Skeletal muscle cell (primary cell): ENCODE data around the gene MS4A6A.
"Not testable (repeated sequence)": the region's sequence is repeated elsewhere in the genome, so short reads cannot be mapped to it uniquely, and the experiment has no call there.

Experiments used
- DNase-seq: peaks from one replicate; pipeline ENCODE4 v3.0.0-alpha.2; 2010; ENCODE audit warnings: low read depth
- H3K4me3 ChIP-seq: 2 replicates; pipeline ENCODE4 v1.5.1; 2011; ENCODE audit warnings: low read depth, mild to moderate bottlenecking, control low read depth, low read length, moderate library complexity

The MS4A6A gene

DNA sequence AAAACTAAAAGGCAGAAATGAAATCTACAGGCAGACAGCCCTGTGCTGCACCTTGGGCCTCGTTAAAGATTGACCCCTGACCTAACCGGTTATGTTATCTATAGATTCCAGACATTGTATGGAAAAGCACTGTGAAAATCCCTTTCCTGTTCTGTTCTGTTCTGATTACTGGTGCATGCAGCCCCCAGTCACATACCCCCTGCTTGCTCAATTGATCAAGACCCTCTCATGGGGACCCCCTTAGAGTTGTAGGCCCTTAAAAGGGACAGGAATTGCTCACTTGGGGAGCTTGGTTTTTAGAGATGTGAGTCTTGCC, 2.6 kb upstream of the MS4A6A start:
- not testable (repeated sequence) for DNase-seq, H3K4me3 ChIP-seq

DNA sequence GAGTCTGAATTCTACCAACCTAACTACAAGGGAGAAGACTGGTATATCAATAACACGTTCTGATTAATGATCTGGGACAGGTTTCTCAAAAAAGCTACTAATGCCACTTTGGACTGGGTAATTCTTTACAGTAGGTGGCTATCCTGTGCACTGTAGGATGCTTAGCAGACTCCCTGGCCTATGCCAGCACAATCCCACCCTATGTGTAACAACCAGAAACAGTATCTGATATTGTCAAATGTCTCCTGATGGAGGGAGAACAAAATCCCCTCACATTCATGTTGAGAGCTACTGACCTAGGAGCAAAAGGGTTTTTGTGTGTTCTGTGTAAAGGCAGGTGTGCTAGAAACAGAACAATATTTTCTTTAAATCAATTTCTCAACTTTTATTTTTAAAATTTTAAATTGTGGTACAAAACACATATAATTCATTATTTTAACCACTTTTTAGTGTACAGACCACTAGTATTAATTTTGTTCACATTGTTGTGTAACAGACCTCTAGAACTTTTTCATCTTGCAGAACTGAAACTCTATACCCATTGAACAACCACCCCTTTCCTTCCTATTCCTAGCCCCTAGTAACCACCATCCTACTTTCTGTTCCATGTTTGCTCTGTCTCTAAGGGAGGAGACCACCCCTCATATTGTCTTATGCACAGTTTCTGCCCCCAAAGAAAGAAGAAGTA, 2.1 kb upstream of the MS4A6A start:
- H3K4me3 ChIP-seq = no peak overlapping the region
- no peak for DNase-seq

DNA sequence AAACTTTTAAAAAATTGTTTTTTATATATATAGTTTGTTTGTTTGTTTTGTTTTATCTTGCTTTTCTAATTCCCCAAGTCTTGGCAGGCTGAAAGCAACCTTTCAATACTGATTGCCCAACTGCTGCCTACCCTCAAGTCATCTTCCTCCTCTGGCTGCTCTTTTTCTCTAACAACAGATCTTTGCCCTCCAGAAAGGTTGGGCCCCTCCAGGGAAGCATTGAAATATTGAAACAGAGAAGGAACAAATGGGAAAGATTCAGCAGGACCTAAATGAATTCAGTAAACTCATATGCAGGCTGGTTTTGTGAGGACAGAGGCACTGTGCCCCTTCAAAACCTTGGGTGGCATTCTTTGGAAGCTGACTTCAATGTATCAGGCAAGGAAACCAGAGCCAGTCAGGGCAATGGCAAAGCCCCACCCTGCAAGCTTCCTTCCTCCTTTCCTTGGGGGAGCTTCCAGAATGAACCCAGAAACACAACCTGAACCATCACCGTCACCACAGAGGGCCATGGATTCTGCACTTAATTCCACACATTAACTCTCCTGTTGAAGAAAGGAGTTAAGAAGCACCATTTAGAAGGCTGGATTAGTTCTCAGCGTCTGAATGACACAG, 815 bp upstream of the MS4A6A start:
- DNase-seq = no peak
- H3K4me3 ChIP-seq = no peak overlapping the region

DNA sequence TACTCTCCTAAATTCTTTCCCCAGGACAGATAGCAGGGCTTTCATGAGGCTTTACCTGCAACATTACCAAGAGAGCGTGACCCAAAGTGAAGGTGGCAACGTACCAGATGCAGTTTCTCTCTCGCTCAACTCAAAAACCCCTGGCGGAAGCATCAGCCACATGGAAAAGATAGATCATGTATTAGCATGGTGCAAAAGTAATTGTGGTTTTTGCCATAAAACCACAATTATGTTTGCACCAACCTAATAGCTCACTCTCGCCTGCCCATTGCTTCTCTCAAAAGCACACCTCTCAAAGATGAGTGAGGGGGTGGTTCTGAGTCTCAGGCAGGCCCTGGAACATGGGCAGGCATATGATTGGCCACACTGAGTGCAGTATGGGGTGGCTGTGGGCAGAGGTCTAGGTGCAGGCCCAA, 7.0 kb downstream of the MS4A6A start:
- no peak for DNase-seq
- no peak overlapping the region for H3K4me3 ChIP-seq

DNA sequence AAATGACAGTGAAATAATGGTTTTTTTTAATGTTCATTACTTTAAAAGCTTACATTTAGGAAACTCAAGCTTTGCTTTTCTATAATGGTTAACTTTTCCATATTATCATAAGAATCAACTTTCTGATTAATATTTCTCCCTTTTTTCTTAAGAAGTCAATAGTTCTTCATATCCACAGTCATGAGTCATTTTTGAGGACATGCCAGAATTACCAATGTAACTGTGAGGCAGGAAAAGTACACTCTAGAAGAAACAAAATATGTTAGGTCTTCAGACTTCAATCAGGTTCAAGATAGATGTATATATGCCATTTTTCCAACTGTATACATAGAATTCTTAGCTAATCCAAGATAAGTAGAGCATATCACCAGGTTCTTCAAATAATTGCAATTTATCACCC, 10.9 kb downstream of the MS4A6A start:
- no peak overlapping the region for H3K4me3 ChIP-seq
- no peak for DNase-seq

DNA sequence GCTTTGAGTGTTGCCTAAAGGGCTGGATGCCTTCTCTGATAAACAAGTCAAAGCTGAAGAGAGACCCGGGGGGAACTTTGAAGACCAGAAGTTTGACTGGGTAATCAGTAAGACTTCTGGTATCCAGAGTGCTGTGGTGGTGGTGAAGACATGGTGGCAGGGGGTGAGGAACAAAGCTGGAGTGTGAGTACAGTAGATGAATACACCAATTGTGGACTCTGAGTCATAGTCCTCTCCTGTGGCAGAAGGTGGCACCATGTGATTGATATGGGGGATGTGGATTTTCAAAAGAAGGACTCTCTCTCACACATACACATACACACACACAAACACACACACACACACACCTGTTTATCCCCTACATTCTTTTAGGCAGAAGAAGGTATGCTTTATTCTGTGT, 12.3 kb downstream of the MS4A6A start:
- DNase-seq = no peak
- no peak overlapping the region for H3K4me3 ChIP-seq

DNA sequence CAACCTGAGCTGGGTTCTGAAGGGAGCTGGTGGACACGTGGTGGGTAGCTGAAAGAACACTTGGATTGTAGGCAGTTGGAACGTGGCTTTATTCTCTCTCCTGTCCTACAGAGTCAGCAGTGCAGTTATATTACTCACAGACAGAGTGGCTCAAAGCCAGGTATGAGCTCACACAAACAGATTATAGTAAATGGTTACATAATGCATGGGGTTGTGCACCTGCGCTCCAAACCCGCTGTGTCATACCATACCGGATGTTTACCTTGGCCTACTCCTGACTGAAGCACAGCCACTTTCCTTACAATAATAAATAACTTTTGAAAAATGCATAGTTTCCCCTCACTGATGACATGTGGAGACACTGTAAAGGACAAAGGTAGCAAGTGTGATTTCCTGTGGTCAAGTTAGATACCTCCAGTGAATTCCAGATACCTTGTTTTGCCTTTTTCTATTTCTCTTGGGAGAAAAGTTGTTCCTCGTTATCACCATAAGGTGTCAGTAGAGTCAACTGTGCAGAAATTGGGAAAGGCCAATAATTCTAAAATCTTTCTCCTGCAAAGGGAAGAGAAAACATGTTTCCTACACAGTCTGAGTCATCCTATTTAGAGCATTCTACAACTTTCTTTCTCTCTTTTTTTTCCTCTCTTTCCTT, 13.5 kb downstream of the MS4A6A start:
- DNase-seq = no peak
- no peak overlapping the region for H3K4me3 ChIP-seq

DNA sequence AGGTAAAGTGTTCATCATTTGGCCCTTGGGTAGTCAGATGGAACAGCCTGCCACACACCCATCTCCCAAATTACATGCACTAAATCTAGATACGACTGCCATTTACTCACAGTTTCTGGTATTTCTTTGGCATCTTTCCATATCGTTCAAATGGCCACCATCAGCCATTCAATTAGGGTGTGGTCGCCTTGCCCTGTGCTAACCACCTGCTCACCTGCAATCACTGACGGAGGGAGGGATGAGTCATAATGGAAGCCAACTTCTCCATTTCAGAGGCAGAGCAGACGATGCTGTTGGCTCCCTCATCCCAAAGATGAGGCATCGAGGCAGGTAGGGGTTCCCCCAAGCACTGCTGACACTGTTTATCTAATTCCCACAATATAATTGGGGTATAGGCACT, 14.6 kb downstream of the MS4A6A start:
- no peak for DNase-seq
- no peak overlapping the region for H3K4me3 ChIP-seq

DNA sequence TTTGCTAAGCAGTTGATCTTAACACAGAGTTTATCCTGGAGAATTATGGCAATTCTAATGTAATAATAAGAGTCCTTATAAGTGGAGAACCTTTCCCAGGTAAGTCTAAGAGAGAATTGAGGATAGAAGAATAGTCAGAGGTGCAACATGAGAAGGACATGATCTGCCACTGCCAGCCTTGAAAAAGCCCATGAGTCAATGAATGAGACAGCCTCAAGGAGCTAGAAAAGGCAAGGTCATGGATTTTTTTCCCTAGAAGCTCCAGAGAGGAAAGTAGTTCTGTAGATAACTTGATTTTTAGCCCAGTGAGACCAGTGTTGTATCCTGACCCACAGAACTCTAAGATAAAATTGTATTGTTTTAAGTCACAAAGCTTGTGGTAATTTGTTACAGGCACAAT, 16.9 kb downstream of the MS4A6A start:
- no peak for DNase-seq
- no peak overlapping the region for H3K4me3 ChIP-seq

DNA sequence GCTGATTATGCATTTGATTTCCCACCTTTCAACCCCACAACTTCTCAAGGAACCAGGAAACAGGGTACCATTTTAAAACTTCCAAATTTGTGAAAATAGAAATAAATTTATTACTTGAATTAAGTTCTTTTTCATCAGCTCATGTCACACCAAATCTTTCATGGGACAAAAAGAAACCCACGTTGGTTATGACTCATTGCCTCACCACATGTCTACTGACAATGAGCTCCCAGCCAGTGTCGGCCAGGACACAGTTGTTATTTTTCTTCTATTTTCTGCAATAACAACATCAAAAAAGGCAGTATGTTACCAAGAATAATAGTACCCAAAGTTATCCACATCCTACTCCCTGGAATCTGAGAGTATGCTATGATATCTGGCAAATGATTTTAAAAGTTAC, 17.3 kb downstream of the MS4A6A start:
- no peak overlapping the region for H3K4me3 ChIP-seq
- no peak for DNase-seq

DNA sequence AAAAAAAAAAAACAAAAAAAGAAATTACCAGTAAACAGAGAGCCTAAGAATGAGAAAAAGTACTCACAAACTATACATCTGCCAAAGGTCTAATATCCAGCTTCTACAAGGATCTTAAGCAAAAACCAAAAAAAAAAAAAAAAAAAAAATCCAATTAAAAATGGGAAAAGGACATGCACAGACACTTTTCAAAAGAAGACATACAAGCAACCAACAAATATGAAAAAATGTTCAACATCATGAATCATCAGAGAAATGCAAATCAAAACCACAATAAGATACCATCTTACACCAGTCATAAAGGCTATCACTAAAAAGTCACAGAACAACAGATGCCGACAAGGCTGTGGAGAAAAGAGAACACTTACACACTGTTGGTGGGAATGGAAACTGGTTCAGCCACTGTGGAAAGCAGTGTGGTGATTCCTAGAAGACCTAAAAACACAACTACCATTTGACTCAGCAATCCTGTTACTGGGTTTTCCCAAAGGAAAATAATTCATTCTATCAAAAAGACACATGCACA, 18.3 kb downstream of the MS4A6A start:
- DNase-seq = no peak

DNA sequence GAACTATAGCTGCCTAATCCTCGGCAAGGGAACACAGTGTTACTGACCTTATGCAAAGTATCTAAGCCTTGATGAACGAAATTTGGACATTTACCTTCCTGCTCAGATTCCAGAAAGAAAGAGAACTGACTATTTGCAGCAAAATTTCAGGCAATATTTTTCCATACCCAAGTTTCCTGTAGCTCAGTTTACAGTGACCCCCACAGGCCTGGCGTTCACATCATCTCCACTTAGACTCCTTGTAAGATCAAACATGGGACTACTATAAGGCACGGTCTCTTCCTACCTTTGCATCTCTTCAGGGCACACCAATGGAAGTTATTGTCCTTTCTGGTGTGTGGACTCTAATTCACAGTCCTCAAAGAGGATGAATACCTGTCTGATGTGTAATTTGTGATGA, 21.1 kb downstream of the MS4A6A start:
- H3K4me3 ChIP-seq = no peak overlapping the region
- DNase-seq = no peak

More for the DNA sequence above, 18.3 kb downstream of the MS4A6A start:
- H3K4me3 ChIP-seq = no peak overlapping the region

DNA sequence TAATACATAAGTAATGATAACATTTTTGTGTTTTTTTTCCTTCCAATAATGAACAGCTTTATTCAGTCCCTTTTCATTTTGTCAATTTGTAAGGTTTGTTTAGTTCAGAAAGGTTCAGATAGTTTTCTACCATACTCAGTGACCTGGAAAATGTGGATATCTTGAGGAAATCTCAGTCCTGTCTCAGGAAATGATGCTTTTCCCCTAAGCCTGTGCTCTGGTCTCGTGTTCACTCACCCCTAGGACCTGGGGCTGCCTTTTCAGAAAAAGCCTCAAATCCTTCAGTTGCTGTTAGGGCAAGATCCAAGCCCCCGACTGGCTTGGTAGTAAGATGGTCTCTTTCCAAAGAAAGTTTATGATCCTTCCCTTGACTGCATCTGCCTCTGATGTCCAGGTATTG, 21.8 kb downstream of the MS4A6A start:
- no peak overlapping the region for H3K4me3 ChIP-seq
- no peak for DNase-seq

DNA sequence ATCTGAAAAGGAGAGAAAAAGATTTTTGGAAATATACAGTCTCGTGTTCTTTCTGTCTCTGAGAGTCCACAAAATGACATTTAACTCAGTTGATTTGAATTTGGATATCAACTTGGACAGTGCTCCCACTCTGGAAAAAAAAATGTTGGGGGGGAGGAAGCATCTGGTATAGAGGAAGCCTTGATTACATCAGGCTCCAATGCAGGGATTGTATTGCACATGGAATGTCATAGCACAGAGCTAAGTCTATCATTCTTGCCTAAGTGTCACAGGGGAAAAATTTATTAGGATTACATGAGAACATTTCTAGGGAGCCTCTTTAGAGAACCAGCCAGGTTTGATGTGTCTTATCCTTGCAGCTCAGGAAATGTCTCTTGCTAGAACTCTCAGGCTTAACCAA, 23.0 kb downstream of the MS4A6A start:
- H3K4me3 ChIP-seq = no peak overlapping the region
- DNase-seq = no peak

DNA sequence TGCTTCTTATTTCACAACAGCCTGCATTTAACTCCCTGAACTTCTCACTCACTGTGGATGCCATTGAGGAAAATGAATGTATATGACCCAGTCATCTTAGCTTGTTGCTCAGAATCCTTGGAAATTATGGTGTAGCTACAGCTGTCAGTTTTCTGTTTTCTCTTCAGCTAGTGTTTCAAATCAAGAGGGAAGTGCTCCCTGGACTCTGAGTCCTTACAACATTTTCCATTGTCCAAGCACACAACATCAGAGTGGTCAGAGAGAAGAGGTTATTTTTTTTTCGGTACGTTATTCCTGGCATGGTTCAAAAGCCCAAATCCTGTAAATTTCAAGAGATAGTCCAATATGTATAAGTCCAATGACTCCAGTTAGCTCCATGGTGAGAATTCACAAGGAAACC, 23.6 kb downstream of the MS4A6A start:
- no peak for DNase-seq
- H3K4me3 ChIP-seq = no peak overlapping the region

DNA sequence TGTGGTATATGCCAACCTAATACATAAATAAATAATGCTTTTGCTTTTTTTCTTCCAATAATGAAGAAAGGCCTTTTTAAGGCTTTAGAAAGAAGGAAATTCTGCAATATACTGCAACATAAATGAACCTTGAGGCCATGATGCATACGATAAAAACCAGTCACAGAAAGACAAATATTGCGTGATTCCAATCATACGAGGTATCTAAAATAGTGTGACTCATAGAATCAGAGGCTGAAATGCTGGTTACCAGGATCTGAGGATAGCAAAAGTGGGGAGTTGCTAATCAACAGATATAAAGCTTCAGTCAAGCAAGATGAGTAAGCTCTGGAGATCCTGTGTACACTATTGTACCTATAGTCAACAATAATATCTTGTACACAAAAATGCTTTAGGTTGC, 24.2 kb downstream of the MS4A6A start:
- no peak for DNase-seq
- H3K4me3 ChIP-seq = no peak overlapping the region

DNA sequence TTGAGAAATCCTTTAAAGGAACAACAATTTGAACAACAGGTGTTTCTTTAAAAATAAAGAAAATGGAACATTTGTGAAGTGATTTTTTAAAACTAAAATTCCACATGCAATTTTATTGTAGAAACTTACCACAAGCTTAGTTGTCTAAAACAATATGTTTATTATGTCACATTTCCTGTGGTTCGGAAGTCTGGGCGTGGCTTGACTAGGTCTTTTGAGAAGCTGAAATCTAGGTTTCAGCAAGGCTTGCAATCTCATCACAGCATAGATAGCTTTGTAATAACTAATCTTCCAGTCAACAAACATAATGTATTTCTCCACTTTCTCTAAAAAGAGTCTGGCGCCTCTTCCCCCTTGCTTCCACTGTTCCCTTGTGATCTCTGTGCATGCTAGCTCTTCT, 27.0 kb downstream of the MS4A6A start:
- no peak overlapping the region for H3K4me3 ChIP-seq
- DNase-seq = no peak

DNA sequence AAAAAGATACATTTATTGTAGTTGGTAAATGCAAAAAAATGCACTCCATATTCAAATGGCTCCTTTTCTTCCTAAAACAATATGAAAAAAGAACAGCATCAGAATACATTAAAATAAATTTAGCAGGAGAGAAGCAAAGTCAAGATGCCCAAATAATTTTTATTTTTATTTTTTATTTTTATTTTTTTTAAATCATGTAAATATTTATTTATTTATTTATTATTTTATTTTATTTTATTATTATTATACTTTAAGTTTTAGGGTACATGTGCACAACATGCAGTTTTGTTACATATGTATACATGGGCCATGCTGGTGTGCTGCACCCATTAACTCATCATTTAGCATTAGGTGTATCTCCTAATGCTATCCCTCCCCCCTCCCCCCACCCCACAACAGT, 30.2 kb downstream of the MS4A6A start:
- H3K4me3 ChIP-seq, DNase-seq: not testable (repeated sequence)

DNA sequence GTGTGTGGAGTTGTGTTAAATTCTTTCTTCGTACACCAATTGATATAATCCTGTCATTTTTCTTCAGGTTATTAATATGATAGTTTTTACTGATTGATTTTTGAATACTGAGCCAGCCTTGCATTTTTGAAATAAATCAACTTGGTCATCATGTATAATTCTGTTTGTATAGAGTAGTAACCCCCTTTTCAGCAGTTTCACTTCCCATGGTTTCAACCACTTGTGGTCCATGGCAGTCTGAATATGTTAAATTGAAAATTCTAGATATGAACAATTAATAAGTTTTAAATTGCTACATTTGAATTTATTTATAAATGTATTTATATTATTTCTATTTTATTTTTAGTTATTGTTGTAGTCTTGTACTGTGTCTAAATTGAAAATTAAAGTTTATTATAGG, 32.6 kb downstream of the MS4A6A start:
- DNase-seq = no peak

DNA sequence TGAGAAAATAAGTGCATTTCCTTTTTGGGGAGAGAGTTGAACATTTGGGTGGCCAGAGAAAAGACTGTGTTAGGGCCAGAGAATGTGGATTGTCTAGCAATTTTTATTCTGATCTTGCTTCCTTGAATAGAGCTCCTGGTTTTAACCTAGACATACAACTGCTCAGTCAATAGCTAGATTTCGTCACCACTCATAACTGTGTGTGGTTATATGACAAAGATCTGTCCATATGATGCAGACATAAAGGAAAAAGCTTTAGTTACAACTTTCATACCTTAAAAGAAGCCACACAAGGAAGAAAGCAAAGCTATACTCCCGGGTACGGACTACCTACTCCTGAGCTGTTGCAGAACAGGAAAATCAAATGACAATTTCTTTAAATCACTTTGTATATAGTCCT, 37.2 kb downstream of the MS4A6A start:
- H3K4me3 ChIP-seq = no peak overlapping the region
- DNase-seq = no peak

More for the DNA sequence above, 32.6 kb downstream of the MS4A6A start:
- H3K4me3 ChIP-seq = no peak overlapping the region

DNA sequence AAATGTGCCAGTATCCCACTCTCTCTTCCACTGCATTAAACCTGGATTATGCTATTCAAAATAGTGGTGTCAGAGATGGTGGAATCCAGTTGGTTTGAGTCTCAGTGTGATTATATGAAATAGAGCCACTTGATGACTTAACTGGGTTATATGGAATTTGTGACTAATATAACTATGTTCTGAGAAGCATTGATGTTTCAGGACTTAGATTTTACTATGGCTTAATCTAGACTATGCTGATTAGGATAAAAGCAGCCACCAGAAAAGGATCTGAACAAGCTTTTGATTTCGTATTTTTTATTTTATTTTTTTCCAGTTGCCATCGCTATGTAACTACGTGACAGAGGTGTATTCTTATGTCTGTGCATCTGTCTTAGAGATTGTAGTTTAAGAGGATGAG, 39.1 kb downstream of the MS4A6A start:
- no peak overlapping the region for H3K4me3 ChIP-seq
- no peak for DNase-seq
